NOMO-1 (cell line): ENCODE data around the gene HIBADH.
"Not testable (repeated sequence)": the region's sequence is repeated elsewhere in the genome, so short reads cannot be mapped to it uniquely, and the experiment has no call there.

ENCODE experiments used
- DNase-seq, 2 experiments: peaks; one replicate each; lab custom pipeline; 2025; ENCODE audit not compliant: unreplicated experiment in 2 of 2; lab: John Stamatoyannopoulos, UW

HIBADH gene

GRCh38 chr7:27605689-27606269 lies 56.9 kb downstream of the HIBADH start:
- no peak for DNase-seq

- DNase-seq, result no peak
Measured at GRCh38 chr7:27605283-27605682, 57.4 kb downstream of the HIBADH start.

- DNase-seq, result no peak
Measured at GRCh38 chr7:27603813-27604212, 58.9 kb downstream of the HIBADH start.

GRCh38 chr7:27602766-27603165 lies 59.9 kb downstream of the HIBADH start:
- DNase-seq, result no peak

- no peak for DNase-seq
Measured at GRCh38 chr7:27601217-27601616, 61.5 kb downstream of the HIBADH start.

- DNase-seq, result no peak
Measured at GRCh38 chr7:27600247-27600646, 62.4 kb downstream of the HIBADH start.

GRCh38 chr7:27595009-27595408 lies 67.7 kb downstream of the HIBADH start:
- no peak for DNase-seq

GRCh38 chr7:27593226-27593625 lies 69.5 kb downstream of the HIBADH start:
- DNase-seq, result no peak

GRCh38 chr7:27590416-27590815 lies 72.3 kb downstream of the HIBADH start:
- DNase-seq, result no peak

GRCh38 chr7:27587429-27587828 lies 75.3 kb downstream of the HIBADH start:
- DNase-seq, result no peak

- no peak for DNase-seq
Measured at GRCh38 chr7:27586825-27587224, 75.9 kb downstream of the HIBADH start.

- no peak for DNase-seq
Measured at GRCh38 chr7:27585781-27586447, 76.8 kb downstream of the HIBADH start.

GRCh38 chr7:27581906-27582305 lies 80.8 kb downstream of the HIBADH start:
- no peak for DNase-seq

GRCh38 chr7:27581119-27581518 lies 81.6 kb downstream of the HIBADH start:
- DNase-seq, result peak in 1 of 2 experiments; percentile 2

GRCh38 chr7:27579565-27579964 lies 83.1 kb downstream of the HIBADH start:
- no peak for DNase-seq

- DNase-seq, result not testable (repeated sequence)
Measured at GRCh38 chr7:27578169-27578568, 84.5 kb downstream of the HIBADH start.

GRCh38 chr7:27576360-27576944 lies 86.2 kb downstream of the HIBADH start:
- DNase-seq, result peak in 1 of 2 experiments; percentile 53

- DNase-seq, result no peak
Measured at GRCh38 chr7:27575613-27576012, 87.1 kb downstream of the HIBADH start.

- DNase-seq, result no peak
Measured at GRCh38 chr7:27569106-27569505, 93.6 kb downstream of the HIBADH start.

GRCh38 chr7:27567266-27567665 lies 95.4 kb downstream of the HIBADH start:
- DNase-seq, result no peak

- DNase-seq, result no peak
Measured at GRCh38 chr7:27564881-27565482, 97.7 kb downstream of the HIBADH start.

- DNase-seq, result no peak
Measured at GRCh38 chr7:27560706-27561235, 101.9 kb downstream of the HIBADH start.
